GF-D8 (cell line): Measurements from ENCODE around the gene PCTP.

Experiments
- DNase-seq: peaks from one replicate; lab custom pipeline; 2025; lab: John Stamatoyannopoulos, UW

Gene PCTP

DNA sequence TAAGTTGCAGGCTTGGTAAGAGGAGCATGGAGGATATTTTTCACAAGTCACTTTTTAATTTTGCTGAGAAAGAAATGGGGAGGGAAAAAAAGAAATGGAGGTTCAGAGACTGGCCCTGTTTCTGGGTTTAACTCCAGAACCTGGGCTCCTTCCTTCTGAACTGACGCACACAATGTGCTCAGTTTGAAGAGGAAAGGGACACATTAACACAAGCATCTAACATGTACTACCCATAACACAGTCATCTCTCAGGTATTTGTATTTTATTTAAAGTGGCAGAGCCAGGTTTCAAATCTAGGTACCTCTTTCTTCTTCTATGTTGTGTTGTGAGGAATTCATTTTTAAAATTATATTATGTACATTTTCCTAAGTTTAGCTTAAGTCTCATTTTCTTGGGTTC lies 22.9 kb upstream of the PCTP start:
- no peak for DNase-seq

- DNase-seq = no peak
Observed at GRCh38 chr17:55728361-55728760, 22.5 kb upstream of the PCTP start.

GRCh38 chr17:55728833-55729232 lies 22.0 kb upstream of the PCTP start:
- DNase-seq = no peak

- DNase-seq = no peak
Observed at GRCh38 chr17:55729484-55729883, 21.4 kb upstream of the PCTP start.

DNA sequence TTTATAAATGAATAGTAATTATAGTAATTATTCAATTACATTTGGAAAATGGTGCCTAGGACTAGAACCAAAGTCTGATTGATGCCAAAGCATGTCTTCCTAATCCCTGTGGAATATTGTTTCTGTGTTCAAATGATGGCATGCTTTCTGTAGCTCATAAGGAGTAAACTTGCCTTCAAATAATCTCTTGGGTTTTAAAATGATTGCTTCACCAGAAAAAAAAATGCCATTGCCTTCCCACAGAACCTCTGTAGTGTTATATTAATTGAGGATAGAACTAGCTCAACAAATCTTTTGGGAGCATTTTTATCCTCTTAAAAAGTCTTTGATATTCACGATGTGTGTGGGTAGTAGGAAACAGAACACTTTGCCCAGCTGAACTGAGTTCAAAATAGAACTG lies 20.5 kb upstream of the PCTP start:
- no peak for DNase-seq

- DNase-seq = no peak
Observed at GRCh38 chr17:55730808-55731207, 20.0 kb upstream of the PCTP start.

DNA sequence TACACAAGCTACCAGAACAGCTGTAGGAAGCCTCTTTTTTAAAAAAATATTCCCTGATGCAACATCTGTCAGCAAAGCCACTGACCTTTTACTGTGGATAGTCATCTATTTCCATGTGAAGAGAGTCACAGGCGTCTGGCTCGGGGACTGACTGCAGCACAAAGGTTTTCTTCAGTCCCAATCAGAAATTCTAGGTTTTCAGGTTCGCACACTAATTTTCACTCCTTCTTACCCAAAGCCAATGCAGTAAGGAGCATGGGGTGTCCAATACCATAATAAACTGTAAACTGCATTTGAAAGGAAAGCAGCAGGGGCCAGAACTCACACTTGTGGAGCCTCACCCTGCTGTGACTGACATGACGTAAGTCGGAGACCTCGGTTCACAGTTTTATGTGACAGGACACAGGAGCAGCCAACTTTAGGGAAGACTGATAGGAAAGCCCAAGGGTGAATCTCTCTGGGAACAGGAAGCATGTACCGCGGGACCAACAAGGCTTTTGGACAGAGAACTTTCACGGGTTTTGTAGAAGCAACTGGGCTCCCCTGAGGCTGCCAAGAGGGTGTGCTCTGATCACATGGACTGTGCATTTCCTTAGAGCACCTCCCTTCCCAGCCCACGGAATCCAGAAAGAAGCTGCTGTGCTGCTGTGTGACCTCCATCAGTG lies 19.1 kb upstream of the PCTP start:
- DNase-seq = no peak

- DNase-seq = no peak
Observed at GRCh38 chr17:55734128-55734781, 16.6 kb upstream of the PCTP start.

GRCh38 chr17:55735731-55736405 lies 15.0 kb upstream of the PCTP start:
- DNase-seq = no peak

- no peak for DNase-seq
Observed at GRCh38 chr17:55737976-55738501, 12.8 kb upstream of the PCTP start.

DNA sequence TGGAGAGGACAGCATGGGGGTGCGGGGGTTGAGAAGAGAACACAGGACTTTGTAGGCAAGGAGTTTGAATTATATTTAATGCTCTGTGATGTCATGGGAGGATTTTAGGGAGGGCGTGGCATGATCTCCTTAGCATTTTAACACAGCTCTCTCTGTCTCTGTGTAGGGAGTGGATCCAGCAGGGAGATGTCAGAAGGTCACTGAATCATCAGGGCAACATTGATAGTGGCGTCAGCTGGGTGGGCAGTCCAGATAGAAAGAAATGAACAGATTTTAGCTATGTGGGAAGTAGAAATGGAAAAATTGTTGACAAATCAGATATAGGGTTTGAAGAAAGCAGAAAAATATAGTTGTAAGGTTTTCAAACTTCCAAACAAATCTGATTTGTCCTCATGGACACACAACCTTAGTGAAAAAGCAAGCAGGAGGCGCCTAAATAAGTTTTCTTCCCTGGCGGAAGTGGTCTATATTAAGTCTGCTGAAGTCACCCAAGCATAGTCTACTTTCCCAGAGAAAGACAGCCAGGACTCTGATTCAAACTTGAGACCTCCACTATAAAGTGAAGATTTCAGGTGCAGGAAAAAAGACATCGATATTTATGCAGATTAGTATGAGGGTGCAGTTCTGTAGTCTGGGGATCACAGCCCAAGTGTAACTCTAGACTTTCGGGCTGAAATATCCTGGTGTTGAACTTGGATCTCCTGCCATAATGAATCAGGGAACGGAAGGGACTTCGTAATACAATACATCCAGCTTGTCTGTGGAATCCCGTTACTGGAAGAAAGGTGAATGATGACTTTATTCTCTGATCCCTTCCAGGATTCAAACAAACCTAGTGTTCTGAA lies 10.1 kb upstream of the PCTP start:
- DNase-seq = no peak

GRCh38 chr17:55741356-55741700 lies 9.5 kb upstream of the PCTP start:
- no peak for DNase-seq

DNA sequence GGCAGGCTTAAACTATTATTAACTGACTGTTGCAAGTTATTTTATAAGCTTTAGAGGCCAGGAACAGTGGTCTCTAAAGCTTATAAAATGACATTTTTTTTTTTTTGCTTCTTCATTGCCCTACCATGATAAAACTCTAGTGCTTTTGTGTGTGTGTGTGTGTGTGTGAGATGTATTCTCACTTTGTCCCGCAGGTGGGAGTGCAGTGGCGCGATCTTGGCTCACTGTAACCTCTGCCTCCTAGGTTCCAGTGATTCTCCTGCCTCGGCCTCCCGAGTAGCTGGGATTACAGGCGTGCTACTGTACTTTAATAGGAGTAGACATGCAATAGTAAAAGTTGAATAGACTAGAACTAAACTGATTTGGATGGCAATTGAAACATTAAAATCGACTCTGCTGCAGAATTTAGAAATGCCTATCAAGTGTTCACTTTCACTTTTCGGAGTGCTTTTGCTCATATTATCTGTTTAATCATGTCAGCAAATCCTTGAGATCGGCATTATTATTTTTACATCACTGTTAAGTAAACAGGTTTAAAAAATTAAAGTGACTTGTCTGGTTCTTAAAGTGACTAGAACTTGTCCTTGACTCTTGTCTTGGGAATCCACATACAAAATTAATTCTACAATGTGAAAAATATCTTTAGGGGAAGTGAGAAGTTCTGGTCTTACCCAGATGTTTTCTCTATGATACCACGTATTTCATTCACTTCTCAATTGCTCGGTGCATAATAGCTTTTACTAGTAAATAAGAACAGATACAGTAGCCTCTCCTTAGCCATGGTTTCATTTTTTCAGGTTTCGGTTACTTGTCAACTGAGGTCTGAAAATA lies 8.4 kb upstream of the PCTP start:
- no peak for DNase-seq

DNA sequence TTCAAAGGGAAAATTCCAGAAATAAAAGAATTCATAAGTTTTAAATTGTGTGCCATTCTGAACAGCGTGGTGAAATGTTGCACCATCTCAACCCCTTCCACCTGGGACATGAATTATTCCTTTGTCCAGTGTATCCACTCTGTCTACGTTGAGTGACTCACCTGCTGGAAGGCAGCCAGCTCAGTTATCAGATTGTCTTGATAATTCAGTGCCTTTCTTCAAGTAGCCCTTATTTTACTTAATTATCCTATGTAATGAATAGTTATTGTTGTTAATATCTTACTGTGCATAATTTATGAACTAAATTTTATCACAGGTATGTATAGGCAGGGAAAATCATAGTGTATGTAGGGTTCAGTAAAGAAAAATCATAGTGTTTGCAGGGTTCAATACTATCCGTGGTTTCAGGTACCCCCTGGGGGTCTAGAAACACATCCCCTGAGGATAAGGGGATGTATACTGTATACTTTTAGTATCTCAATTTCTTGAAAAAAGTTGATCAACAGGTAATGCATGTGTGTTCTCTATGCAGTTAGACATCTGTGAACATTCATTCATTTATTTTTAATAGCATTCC lies 7.7 kb upstream of the PCTP start:
- DNase-seq = no peak

- DNase-seq = no peak
Observed at GRCh38 chr17:55745258-55745657, 5.6 kb upstream of the PCTP start.

GRCh38 chr17:55746466-55746865 lies 4.4 kb upstream of the PCTP start:
- no peak for DNase-seq

GRCh38 chr17:55747209-55747608 lies 3.6 kb upstream of the PCTP start:
- DNase-seq = no peak

- no peak for DNase-seq
Observed at GRCh38 chr17:55748841-55749240, 2.0 kb upstream of the PCTP start.

GRCh38 chr17:55749985-55750384 lies 866 bp upstream of the PCTP start:
- DNase-seq = no peak

- no peak for DNase-seq
Observed at GRCh38 chr17:55751720-55752250, 934 bp downstream of the PCTP start.

DNA sequence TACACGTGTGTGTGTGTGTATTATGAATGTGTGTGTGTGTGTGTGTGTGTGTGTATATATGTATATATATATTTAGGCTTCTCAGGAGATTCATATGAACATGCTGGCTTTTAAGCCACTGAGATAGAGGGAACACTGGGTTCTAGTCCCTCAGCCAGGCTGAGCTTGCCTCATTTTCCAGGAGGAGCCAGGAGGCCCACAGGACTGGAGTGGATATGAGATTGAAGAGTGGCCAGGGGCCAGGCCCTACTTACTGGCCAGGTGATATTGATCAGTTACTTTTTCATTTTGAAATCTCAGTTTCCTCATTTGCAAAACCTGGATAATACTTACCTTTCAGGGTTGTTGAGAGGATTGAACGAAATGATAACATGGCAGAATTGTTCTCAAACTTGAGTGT lies 5.8 kb downstream of the PCTP start:
- DNase-seq = no peak
